H1 (cell line): Measurements from ENCODE around the gene DBNDD2. TPM values are rescaled to one million over a fixed set of nuclear protein-coding genes. Genes with fewer than 3 reads are reported as not detected.

ENCODE experiments used
- CBX8 ChIP-seq: fragments of 300-800, 300-1000 bp; sonication (generic); IDR thresholded peaks from 2 replicates; pipeline ENCODE4 v1.7.1; 2016; ENCODE audit warnings: low read depth, low read length, borderline replicate concordance
- EGR1 ChIP-seq: IDR thresholded peaks from 2 replicates; pipeline ENCODE4 v1.6.1; 2011; ENCODE audit warnings: low read depth, low read length, borderline replicate concordance
- JUND ChIP-seq: IDR thresholded peaks from 2 replicates; pipeline ENCODE4 v1.6.1; 2011; ENCODE audit warnings: mild to moderate bottlenecking, improper control_type of control experiment, low read length
- POLR2A ChIP-seq, 2 experiments: IDR thresholded peaks; 1 replicate in 1 of 2; 2 replicates in 1 of 2; pipeline ENCODE4 v1.6.1; 2011; ENCODE audit warnings: low read depth in 2 of 2, low read length in 2 of 2, mild to moderate bottlenecking in 2 of 2; ENCODE audit errors: control extremely low read depth in 1 of 2
- POLR2AphosphoS5 ChIP-seq: IDR thresholded peaks from 2 replicates; pipeline ENCODE4 v1.6.1; 2011; ENCODE audit warnings: low read depth, low read length
- TAF7 ChIP-seq: optimal IDR thresholded peaks from 2 replicates; pipeline ENCODE3; 2011; ENCODE audit warnings: low read depth, mild to moderate bottlenecking, inconsistent platforms, low read length, moderate library complexity, borderline replicate concordance
- polyA plus RNA-seq, 7 experiments: library from polyadenylated mRNA; depleted of rRNA in 3 of 7; stranded (reverse) in 5 of 7; unstranded in 2 of 7; fragments of >200 nt in 5 of 7; fragments of 200-250 nt in 2 of 7; gene quantifications; 1 replicate in 5 of 7; 2 replicates in 1 of 7; 4 replicates in 1 of 7; pipeline versions ENCODE4 v1.2.1 to v1.2.3, GENCODE V29; 2011 to 2013; ENCODE audit warnings: missing spikeins in 2 of 7, mixed read lengths in 2 of 7
- total RNA-seq: library from RNA; stranded (reverse); fragmentation: NEBNext Ultra II Directional; extraction: Animal tissue kit (Norgen Biotek cat#: 25700); gene quantifications from 2 replicates; pipeline ENCODE4 v1.2.1, GENCODE V29; 2021

DBNDD2 gene
- total and polyA plus RNA-seq, 2 of the 8 experiments (the other 6 are each of a cell fraction or from before 2014, with no cell fraction given): 55.8 to 96.3 TPM

GRCh38 chr20:45405571-45406259 is 2.4 kb upstream of the DBNDD2 start (continued):
- TF ChIP-seq EGR1: peak; percentile 19; the same call in 1 of the 2 replicates
- TF ChIP-seq JUND: no peak
- no peak; the same call in 1 of the 2 replicates for TF ChIP-seq POLR2AphosphoS5
- 0 out of 3 replicates have a peak, but pooled peaks of 1 of the 2 experiments have one; percentile 9 for TF ChIP-seq POLR2A (IDR thresholded peaks at IDR 0.05; ENCODE audit: control extremely low read depth in 1 of 2, low read depth in 2 of 2, low read length in 2 of 2)
- peak; percentile 44 for TF ChIP-seq TAF7
- no peak for TF ChIP-seq CBX8
